Parathyroid adenoma (tissue), 2 donors: ENCODE measurements around the gene VSIG8.

Experiments
- H2AFZ ChIP-seq: fragments of 300-600 bp; sonication (generic); one replicate; pipeline ENCODE4 v1.7.0; 2017; ENCODE audit warnings: antibody characterized with exemption, mild to moderate bottlenecking
- H3K27ac ChIP-seq: fragments of 300-600 bp; sonication (generic); one replicate; pipeline ENCODE4 v1.7.0; 2017
- H3K27me3 ChIP-seq: fragments of 300-600 bp; sonication (generic); one replicate; pipeline ENCODE4 v1.7.0; 2017; ENCODE audit warnings: low read length; ENCODE audit not compliant: control insufficient read depth, insufficient read depth
- H3K36me3 ChIP-seq: fragments of 300-600 bp; sonication (generic); one replicate; pipeline ENCODE4 v1.7.0; 2017; ENCODE audit warnings: low read length; ENCODE audit not compliant: control insufficient read depth, insufficient read depth
- H3K4me1 ChIP-seq: fragments of 300-600 bp; sonication (generic); one replicate; pipeline ENCODE4 v1.7.0; 2017; ENCODE audit warnings: control low read depth
- H3K4me2 ChIP-seq: fragments of 300-600 bp; sonication (generic); one replicate; pipeline ENCODE4 v1.7.0; 2017; ENCODE audit warnings: low read length
- H3K4me3 ChIP-seq: fragments of 300-600 bp; sonication (generic); one replicate; pipeline ENCODE4 v1.7.0; 2017; ENCODE audit warnings: low read depth, low read length
- H3K79me2 ChIP-seq: fragments of 300-600 bp; sonication (generic); one replicate; pipeline ENCODE4 v1.7.0; 2017; ENCODE audit warnings: control low read depth
- H3K9ac ChIP-seq: fragments of 300-600 bp; sonication (generic); one replicate; pipeline ENCODE4 v1.7.0; 2017; ENCODE audit warnings: mild to moderate bottlenecking
- H3K9me3 ChIP-seq: fragments of 300-600 bp; sonication (generic); one replicate; pipeline ENCODE4 v1.7.0; 2017; ENCODE audit warnings: low read length; ENCODE audit not compliant: control insufficient read depth
- TF ChIP-seq, protein P1 (sequence below): fragments of 300-600 bp; sonication (generic); IDR thresholded peaks from one replicate; pipeline ENCODE4 v1.7.0; 2017; ENCODE audit warnings: antibody characterized with exemption, mild to moderate bottlenecking
- donor health status: primary hyperparathyroidism.

Gene VSIG8

DNA sequence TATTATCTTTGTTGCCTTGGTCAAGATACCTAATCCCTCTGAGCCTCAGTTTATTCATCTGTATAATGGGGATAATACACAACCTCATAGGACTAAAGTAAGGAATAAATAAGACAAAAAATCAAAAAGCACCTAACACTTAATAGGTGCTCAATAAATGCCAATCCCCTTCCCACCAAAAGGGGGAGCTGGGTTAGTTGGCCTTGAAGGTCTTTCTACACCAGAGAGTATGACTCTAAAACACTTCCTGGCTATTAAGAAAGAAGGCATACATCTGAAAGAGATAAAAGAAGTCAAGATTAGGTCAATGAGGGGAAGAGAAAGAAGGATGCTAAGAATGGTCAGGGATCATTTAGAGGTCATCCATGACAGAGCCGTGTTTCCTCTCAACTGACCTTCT, 11.1 kb downstream of the VSIG8 start:
- peaks cover 2% of the 10 kb centered on the region for H3K4me1 ChIP-seq
- H3K79me2 ChIP-seq, result no peaks in the 10 kb centered on the region
- no peaks in the 10 kb centered on the region for H3K9me3 ChIP-seq
- H2AFZ ChIP-seq, result no peak overlapping the region
- no peak overlapping the region for H3K9ac ChIP-seq
- TF ChIP-seq, protein P1, sequence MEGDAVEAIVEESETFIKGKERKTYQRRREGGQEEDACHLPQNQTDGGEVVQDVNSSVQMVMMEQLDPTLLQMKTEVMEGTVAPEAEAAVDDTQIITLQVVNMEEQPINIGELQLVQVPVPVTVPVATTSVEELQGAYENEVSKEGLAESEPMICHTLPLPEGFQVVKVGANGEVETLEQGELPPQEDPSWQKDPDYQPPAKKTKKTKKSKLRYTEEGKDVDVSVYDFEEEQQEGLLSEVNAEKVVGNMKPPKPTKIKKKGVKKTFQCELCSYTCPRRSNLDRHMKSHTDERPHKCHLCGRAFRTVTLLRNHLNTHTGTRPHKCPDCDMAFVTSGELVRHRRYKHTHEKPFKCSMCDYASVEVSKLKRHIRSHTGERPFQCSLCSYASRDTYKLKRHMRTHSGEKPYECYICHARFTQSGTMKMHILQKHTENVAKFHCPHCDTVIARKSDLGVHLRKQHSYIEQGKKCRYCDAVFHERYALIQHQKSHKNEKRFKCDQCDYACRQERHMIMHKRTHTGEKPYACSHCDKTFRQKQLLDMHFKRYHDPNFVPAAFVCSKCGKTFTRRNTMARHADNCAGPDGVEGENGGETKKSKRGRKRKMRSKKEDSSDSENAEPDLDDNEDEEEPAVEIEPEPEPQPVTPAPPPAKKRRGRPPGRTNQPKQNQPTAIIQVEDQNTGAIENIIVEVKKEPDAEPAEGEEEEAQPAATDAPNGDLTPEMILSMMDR, result no peak
- H3K4me2 ChIP-seq, result no peak overlapping the region
- no peaks in the 10 kb centered on the region for H3K27me3 ChIP-seq
- H3K4me3 ChIP-seq, result no peak overlapping the region
- H3K27ac ChIP-seq, result no peak overlapping the region
- H3K36me3 ChIP-seq, result no peaks in the 10 kb centered on the region

- no peak overlapping the region for H3K4me2 ChIP-seq
- no peaks in the 10 kb centered on the region for H3K79me2 ChIP-seq
- no peaks in the 10 kb centered on the region for H3K9me3 ChIP-seq
- no peak overlapping the region for H3K27ac ChIP-seq
- no peak overlapping the region for H3K4me3 ChIP-seq
- TF ChIP-seq, protein P1, result no peak
- peaks cover 2% of the 10 kb centered on the region for H3K4me1 ChIP-seq
- no peaks in the 10 kb centered on the region for H3K36me3 ChIP-seq
- H3K9ac ChIP-seq, result no peak overlapping the region
- H2AFZ ChIP-seq, result no peak overlapping the region
- H3K27me3 ChIP-seq, result no peaks in the 10 kb centered on the region
Measured at GRCh38 chr1:159849626-159850366, 12.7 kb downstream of the VSIG8 start.

- Histone ChIP-seq H3K4me2 (no peak overlapping the region), H2AFZ (no peak overlapping the region), H3K27me3 (no peaks in the 10 kb centered on the region), H3K4me1 (peaks cover 2% of the 10 kb centered on the region), H3K9ac (no peak overlapping the region), H3K79me2 (no peaks in the 10 kb centered on the region), H3K27ac (no peak overlapping the region), H3K9me3 (no peaks in the 10 kb centered on the region), H3K36me3 (no peaks in the 10 kb centered on the region), H3K4me3 (no peak overlapping the region)
- TF ChIP-seq, protein P1, result no peak
Measured at GRCh38 chr1:159848326-159848725, 14.1 kb downstream of the VSIG8 start.

DNA sequence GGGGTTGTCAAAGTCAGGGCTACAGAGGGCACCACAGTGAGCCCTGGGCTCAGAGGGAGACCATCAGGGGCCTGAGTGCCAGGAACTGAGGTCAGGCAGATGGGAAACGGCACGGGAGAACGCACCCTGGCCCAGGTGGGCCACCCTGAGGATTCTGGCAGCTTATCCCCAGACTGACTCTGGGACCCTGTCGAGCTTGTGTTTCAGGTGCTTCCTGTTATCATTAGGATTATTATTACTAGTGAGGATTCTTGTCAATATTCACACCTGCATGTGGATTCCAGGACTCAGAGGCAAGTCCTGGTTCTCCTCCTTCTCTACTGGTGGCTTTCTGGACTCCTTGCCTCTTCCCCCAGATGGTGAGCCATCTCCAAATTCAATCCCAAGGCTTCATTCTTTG, 15.2 kb downstream of the VSIG8 start:
- no peaks in the 10 kb centered on the region for H3K9me3 ChIP-seq
- no peaks in the 10 kb centered on the region for H3K27me3 ChIP-seq
- H3K79me2 ChIP-seq, result no peaks in the 10 kb centered on the region
- no peak overlapping the region for H3K4me3 ChIP-seq
- no peak overlapping the region for H2AFZ ChIP-seq
- no peak overlapping the region for H3K27ac ChIP-seq
- no peak overlapping the region for H3K4me2 ChIP-seq
- no peak overlapping the region for H3K9ac ChIP-seq
- TF ChIP-seq, protein P1, result no peak
- no peaks in the 10 kb centered on the region for H3K36me3 ChIP-seq
- no peaks in the 10 kb centered on the region for H3K4me1 ChIP-seq
